GM19468 (cell line): ENCODE results near the gene KRT27.
"Not testable (repeated sequence)": the region's sequence is repeated elsewhere in the genome, so short reads cannot be mapped to it uniquely, and the experiment has no call there.

Experiments
- ATAC-seq: cut with Tn5 transposase; IDR thresholded peaks from one replicate; pipeline ENCODE4 v1.9.1; 2021; ENCODE audit warnings: mild to moderate bottlenecking, moderate library complexity, moderate number of reproducible peaks; ENCODE audit not compliant: unreplicated experiment; ENCODE audit errors: extremely low read depth

KRT27 gene

DNA sequence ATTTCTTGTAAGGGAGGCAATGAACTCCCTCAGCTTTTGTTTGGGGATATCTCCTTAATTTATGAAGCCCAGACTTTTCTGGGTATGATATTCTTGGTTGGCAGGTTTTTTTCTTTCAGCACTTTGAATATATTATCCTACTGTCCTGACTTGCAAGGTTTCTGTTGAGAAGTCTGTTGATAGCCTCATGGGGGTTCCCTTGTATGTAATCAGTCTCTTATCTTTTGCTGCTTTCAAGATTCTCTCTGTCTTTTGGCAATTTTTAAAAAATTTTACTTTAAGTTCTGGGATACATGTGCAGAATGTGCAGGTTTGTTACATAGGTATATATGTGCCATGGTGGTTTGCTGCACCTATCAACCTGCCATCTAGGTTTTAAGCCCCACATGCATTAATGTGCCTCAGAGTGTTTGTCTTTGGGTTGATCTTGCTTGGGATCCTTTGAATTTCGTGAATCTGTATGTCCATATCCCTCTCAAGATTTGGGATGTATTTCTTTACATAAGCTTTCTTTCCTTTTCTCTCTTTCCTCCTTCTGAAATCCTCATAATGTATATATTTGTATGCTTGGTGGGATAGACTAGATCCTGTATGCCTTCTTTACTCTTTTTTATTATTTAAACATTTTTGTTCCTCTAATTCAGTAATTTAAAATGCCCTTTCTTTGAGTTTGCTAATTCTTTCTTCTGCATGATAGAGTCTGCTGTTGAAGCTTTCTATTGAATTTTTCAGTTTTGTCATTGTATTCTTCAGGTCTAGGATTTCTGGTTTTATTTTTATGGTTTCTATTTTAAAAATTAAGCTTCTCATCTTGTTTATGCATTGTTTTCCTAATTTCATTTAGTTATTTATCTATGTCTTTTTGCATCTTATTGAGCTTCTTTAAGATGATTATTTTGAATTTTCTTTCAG lies 22.0 kb downstream of the KRT27 start:
- no peak for ATAC-seq

DNA sequence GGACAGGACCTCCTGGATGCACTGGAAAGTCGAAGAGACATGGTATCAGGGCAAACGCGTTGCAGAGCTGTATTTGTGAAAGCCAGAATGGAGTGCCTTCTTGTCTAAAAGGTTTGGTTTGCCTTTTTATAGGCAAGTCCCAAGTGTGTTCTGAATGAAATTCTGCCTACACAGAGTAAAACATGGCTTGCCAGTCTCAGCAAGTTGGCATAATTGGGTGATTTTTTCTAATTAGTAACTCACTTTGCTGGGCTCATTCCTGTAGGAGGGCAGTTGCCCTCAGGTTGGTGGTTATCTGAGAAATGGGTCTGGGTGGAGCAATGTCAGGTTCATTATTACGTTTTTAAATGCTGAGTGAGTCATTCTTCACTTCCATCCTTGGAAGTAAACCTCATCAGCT lies 27.1 kb downstream of the KRT27 start, which contains the start of gene KRT25:
KRT25 (minus strand) TSS at position 101 of the 400 bp plus-strand sequence; CDS start at position 41, 60 bp downstream.
- no peak for ATAC-seq

DNA sequence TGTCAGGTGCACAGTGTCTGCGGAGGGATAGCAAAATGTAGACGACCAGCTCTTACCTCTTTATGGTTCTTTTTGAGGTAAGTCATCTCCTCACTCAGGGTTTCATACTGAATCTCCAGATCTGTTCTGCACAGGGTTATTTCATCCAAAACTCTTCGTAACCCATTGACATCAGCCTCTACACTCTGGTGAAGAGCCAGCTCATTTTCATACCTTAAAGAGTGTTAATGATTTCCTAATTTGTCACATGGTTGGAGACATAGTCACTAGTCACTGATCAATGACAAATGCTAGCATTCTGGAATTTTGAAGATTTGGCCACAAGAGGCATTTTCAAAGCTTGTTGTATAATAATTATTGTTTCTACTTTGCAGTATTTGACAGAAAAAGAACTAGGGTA lies 28.5 kb downstream of the KRT27 start:
- no peak for ATAC-seq

DNA sequence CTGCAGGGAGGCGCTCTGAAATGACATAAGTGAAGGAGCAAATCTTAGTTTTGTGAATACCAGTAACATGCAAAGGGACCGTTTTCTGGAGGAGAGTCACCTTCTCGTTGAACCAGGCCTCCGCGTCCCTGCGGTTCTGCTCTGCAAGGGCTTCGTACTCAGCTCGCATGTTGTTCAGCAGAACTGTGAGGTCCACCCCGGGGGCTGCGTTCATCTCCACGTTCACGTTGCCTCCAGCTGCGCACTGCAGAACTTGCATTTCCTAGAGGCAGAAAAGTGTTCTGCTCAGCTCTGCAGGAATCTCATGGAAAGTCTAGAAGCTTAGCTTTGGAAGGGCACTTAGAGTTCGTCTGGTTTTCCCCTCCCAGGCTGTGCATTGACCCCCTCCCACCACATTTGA lies 31.3 kb downstream of the KRT27 start:
- no peak for ATAC-seq

DNA sequence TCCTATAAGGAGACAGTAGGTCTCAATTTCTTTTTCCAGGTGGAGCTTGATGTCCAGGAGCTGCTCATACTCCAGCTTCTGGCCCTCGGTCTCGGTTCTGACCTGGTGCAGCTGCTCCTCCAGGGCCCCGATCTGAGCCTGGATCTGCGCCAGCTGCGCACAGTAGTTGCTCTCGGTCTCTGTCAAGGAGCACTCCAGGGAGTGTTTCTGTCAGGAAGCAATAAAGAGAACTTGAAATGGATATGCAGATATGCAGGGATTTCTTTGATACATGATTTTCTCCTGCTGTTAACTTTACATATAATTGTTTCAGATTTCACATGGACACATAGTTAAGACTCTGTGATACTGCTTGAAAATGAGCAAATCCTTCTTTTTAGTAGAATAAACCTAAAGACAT lies 32.0 kb downstream of the KRT27 start:
- ATAC-seq, result no peak

DNA sequence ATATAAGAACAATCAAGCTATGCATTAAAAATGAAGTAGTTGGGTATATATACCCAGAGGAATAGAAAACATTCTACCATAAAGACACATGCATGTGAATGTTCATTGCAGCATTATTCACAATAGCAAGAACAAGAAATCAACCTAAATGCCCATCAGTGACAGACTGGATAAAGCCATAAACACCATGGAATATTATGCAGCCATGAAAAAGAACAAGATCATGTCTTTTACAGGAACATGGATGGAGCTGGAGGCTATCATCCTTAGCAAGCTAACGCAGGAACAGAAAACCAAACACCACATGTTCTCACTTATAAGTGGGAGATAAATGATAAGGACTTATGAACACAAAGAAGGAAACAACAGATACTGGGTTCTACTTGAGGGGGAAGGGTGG lies 33.7 kb downstream of the KRT27 start:
- not testable (repeated sequence) for ATAC-seq

DNA sequence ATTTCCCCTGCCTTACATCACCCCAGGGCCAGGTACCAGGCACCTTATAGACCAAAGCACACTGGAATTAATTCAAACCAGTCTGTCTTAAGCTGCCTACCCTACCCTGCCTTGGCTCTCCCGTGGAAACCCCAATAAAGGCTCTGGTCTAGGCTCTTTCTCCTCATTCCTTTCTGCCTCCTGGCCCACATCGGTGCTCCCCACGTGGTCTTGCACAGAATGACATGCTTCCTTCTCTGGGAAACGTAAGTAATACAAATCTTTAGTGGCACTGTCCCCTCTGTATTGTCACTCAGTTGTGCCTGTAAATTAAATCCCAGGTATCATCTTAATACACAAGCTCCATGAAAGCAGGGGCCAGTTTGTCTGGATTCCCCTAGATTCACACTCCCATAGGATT lies 43.8 kb downstream of the KRT27 start:
- no peak for ATAC-seq

DNA sequence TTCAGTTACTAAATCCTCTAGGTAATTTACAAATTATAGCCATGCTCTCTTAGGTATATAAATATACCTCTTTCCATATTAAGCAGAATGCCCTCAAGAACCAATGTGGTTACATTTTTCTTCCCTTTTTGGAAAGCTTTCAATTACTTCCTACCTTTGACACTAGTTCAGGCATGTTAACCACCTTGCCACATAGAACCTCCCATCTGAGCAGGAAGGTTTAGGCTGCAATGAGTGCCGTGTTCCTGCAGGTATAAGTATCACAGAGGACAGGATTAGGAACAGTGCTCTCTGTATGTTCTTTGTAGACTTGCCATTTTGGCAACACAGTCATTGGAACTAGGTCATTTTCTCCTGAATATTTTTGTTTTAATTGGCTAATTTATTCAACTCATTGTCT lies 47.3 kb downstream of the KRT27 start:
- no peak for ATAC-seq

DNA sequence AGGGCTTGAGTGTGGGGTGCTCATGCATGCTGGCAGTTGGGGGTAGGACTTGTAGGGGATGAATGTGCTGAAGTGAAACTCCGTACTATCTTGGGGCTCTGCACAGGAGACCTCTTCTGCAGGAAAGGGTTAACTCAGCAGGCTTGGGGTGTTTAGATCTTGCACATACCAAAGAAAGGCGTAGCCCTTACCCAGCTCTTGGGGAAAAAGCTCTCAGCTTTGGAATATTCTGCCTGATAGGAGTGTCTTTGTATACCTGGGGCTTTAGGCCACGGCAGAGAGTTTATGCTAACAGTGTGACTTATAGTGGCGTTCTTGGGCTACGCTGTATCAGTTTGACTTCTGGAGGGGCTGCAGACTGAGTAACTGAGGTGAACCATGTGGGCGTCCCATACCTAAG lies 48.3 kb downstream of the KRT27 start:
- ATAC-seq, result no peak

DNA sequence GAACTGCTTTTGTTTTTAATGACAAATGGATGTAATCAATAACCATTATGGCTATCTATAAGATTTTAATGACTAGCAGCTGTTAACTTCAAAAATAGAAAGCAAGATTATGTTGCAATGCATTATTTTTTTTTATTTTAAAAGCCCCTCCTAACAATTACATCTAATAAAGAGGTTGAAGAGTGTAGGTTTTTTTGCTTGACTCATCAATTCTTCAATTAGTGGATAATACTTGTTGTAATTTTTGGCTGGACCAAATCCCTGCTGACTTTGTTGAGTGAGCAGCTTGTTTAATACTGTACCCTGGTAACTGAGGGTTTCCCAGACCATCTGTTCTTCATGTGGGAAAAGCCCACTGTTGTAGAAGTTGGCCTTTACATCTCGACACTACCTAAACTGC lies 51.4 kb downstream of the KRT27 start:
- ATAC-seq, result no peak

DNA sequence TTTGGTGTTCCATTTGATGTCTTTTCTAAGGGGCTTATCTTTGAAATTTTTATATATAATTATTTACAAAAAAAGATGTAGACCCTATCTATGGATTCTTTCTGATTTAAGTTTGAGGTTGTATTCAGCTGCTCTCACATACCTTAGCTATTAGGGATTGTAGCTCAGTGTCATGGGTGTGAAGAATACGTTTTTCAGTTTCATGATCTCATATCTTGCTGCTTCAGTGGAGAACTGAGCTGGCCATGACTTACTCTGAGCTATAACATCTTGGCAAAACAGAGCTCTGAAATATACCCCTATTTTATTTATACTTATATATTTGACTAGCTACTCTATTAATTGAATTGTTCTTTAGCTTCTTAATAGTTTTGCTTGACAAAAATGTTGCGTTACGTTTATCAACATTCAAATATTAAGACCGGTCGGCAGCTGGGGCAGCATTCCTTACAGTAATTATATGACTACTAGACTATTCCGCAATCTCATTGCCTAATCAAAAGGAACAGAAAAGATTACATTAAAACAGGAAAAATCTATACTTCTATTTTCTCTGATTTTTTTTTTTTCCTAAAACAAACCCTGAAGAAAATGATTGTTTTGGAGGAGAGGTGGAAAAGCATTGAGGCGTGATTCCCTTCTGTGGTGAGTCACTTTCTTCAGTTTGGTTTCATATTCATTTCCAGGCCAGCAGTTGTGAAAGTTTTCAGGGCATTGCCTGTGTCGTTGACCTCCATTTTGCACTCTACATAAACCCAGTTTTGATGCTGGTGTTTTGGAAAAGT lies 54.7 kb downstream of the KRT27 start:
- no peak for ATAC-seq

DNA sequence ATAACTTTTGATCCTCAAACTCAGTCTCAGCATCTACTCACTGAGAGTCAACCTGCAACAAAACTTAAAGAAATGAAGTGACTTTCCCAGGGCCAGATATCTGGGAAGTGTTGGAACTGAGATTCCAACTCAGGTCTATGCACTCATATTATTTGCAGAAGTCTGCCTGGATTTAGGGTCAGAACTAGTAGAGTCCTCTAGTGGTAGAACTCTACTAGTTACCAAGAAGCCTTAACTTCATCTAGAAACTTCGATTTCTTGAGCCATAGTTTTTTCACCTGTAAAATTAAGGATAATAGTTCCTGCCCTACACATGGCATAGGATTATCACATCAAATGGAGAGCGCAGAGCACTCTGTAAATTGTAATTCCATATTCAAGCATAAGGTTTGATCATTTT lies 55.4 kb downstream of the KRT27 start:
- ATAC-seq, result no peak
